Measurements from ENCODE around the gene BTNL9. TPM values are rescaled to one million over a fixed set of nuclear protein-coding genes. Genes with fewer than 3 reads are reported as not detected.

The BTNL9 gene
- total and polyA plus RNA-seq, 9 of the 15 experiments (the other 6 are each of a cell fraction or from before 2014, with no cell fraction given) = 3.7 to 86.7 (median 29.4) TPM

GRCh38 chr5:181088289-181088688 is 48.2 kb downstream of the BTNL9 start (continued):
- TF ChIP-seq REST (IDR thresholded peaks at IDR 0.05; ENCODE audit: borderline replicate concordance) = peak; percentile 43; the same call in 1 of the 2 replicates
- no peak for TF ChIP-seq REST (CRISPR knock-in tag; IDR thresholded peaks at IDR 0.05; ENCODE audit: low read depth)
- no peak for TF ChIP-seq YBX1 (IDR thresholded peaks at IDR 0.05)
- TF ChIP-seq ZNF551 (CRISPR knock-in tag; IDR thresholded peaks at IDR 0.05) = no peak
- TF ChIP-seq POLR2AphosphoS5 (IDR thresholded peaks at IDR 0.05; ENCODE audit: control insufficient read depth, insufficient read depth, low read depth, low read length) = no peak
- TF ChIP-seq TRIM24 (IDR thresholded peaks at IDR 0.05) = 0 out of 4 replicates have a peak, but pooled peaks of 1 of the 2 experiments have one; percentile 12
- TF ChIP-seq RBM22 (IDR thresholded peaks at IDR 0.05; ENCODE audit: low read depth, low read length, poor library complexity, severe bottlenecking) = no peak
- TF ChIP-seq RUNX1 (IDR thresholded peaks at IDR 0.05; ENCODE audit: low read depth) = no peak
- TF ChIP-seq ATF7 (IDR thresholded peaks at IDR 0.05) = no peak
- no peak for TF ChIP-seq ZNF740 (CRISPR knock-in tag; IDR thresholded peaks at IDR 0.05)
- TF ChIP-seq ZNF740 (tag; IDR thresholded peaks at IDR 0.05) = no peak
- TF ChIP-seq ZNF263 (CRISPR knock-in tag; IDR thresholded peaks at IDR 0.05; ENCODE audit: borderline replicate concordance) = no peak
- no peak for TF ChIP-seq CREB3L1 (IDR thresholded peaks at IDR 0.05; ENCODE audit: borderline replicate concordance, low read depth)
- 0 out of 4 replicates have a peak, but pooled peaks of 1 of the 2 experiments have one; percentile 12 for TF ChIP-seq RCOR1 (IDR thresholded peaks at IDR 0.05; ENCODE audit: borderline replicate concordance in 1 of 2, low read depth in 2 of 2, low read length in 2 of 2)
- no peak for TF ChIP-seq ZFX (CRISPR knock-in tag; IDR thresholded peaks at IDR 0.05)
- no peak for TF ChIP-seq GABPB2 (CRISPR knock-in tag; conservative IDR thresholded peaks at IDR 0.05)
- no peak for TF ChIP-seq TAF1 (IDR thresholded peaks at IDR 0.05; ENCODE audit: control insufficient read depth, extremely low read depth, insufficient read depth, low read length, severe bottlenecking)
- no peak for TF ChIP-seq ZNF695 (CRISPR knock-in tag; IDR thresholded peaks at IDR 0.05)
